Gastrocnemius medialis (tissue), 4 donors: Measurements from ENCODE around the gene ERC1.

Source experiments
- POLR2A ChIP-seq, 2 donors: fragments of 450-650 bp; IDR thresholded peaks; one replicate each; pipeline ENCODE4 v1.6.1; 2017; ENCODE audit warnings: antibody characterized with exemption in 2 of 2, mild to moderate bottlenecking in 2 of 2, moderate library complexity in 2 of 2
- TF ChIP-seq, protein P1 (sequence below), 5 experiments: fragments of 450-650 bp in 3 of 5; fragments of 200-600 bp in 2 of 5; sonication (generic) in 2 of 5; IDR thresholded peaks in 4 of 5; conservative IDR thresholded peaks in 1 of 5; 1 replicate in 4 of 5; 2 replicates in 1 of 5; pipeline ENCODE4 v1.5.1; 2016 to 2019; ENCODE audit warnings: antibody characterized with exemption in 5 of 5, mild to moderate bottlenecking in 3 of 5, moderate library complexity in 3 of 5

DNA sequence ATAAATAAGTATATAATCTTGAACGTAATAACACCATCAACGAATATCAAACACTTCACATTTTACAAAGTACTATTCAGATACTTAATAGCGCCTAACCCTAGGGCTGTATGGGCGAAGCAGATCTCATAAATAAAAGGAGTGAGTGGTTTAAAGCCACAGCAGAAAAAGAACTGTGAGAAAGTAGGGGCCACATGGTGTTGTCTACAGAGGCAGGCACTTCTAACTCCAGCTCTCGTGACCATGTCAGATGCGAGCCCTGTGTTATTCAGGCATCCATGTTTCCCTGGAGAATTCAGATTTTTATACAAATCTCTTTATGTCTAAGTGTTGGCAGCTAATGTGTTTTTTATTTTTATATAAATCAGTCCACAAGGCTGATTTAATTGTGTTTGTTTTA is 391.1 kb downstream of the ERC1 start:
- TF ChIP-seq, protein P1, sequence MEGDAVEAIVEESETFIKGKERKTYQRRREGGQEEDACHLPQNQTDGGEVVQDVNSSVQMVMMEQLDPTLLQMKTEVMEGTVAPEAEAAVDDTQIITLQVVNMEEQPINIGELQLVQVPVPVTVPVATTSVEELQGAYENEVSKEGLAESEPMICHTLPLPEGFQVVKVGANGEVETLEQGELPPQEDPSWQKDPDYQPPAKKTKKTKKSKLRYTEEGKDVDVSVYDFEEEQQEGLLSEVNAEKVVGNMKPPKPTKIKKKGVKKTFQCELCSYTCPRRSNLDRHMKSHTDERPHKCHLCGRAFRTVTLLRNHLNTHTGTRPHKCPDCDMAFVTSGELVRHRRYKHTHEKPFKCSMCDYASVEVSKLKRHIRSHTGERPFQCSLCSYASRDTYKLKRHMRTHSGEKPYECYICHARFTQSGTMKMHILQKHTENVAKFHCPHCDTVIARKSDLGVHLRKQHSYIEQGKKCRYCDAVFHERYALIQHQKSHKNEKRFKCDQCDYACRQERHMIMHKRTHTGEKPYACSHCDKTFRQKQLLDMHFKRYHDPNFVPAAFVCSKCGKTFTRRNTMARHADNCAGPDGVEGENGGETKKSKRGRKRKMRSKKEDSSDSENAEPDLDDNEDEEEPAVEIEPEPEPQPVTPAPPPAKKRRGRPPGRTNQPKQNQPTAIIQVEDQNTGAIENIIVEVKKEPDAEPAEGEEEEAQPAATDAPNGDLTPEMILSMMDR (IDR thresholded peaks at IDR 0.05 in 4 of 5, conservative IDR thresholded peaks at IDR 0.05 in 1 of 5), result no peak
- TF ChIP-seq POLR2A (IDR thresholded peaks at IDR 0.05), result no peak
